Thoracic aorta (tissue), 2 donors: ENCODE data around the gene GPR155. TPM values are rescaled to one million over a fixed set of nuclear protein-coding genes. Genes with fewer than 3 reads are reported as not detected.

Source experiments
- ATAC-seq: fragments of 150-250 bp; one replicate; pipeline ENCODE4 v1.8.0; 2017; ENCODE audit warnings: low read depth; ENCODE audit not compliant: insufficient number of reproducible peaks, low FRiP score
- DNase-seq: peaks from one replicate; pipeline ENCODE4 v3.0.0-alpha.2; 2020; ENCODE audit warnings: low spot score
- H3K27ac ChIP-seq, 2 donors: fragments of 200-600 bp; sonication (generic); 1 replicate in 1 of 2; 2 replicates in 1 of 2; pipeline ENCODE4 v1.5.1; 2016; ENCODE audit warnings: mild to moderate bottlenecking in 2 of 2, moderate library complexity in 2 of 2
- H3K27me3 ChIP-seq: fragments of 200-600 bp; sonication (generic); replicated peaks from 2 replicates; pipeline ENCODE4 v1.6.0; 2016; ENCODE audit warnings: mild to moderate bottlenecking; ENCODE audit not compliant: insufficient read depth
- H3K36me3 ChIP-seq: fragments of 200-600 bp; sonication (generic); one replicate; pipeline ENCODE4 v1.5.1; 2016
- H3K4me1 ChIP-seq, 2 donors: fragments of 200-600 bp; sonication (generic); 1 replicate in 1 of 2; 2 replicates in 1 of 2; pipeline versions ENCODE4 v1.5.1 to v1.6.0; 2016; ENCODE audit warnings: low read depth in 2 of 2, mild to moderate bottlenecking in 1 of 2; ENCODE audit not compliant: control insufficient read depth in 1 of 2
- H3K4me3 ChIP-seq: fragments of 200-600 bp; sonication (generic); 2 replicates; pipeline ENCODE4 v1.5.1; 2016; ENCODE audit warnings: mild to moderate bottlenecking
- H3K9me3 ChIP-seq: fragments of 200-600 bp; sonication (generic); 2 replicates; pipeline ENCODE4 v1.5.1; 2016
- total RNA-seq, 2 donors: library from RNA; depleted of rRNA; stranded (reverse); fragments of >200 nt; gene quantifications; one replicate each; pipeline versions ENCODE4 v1.1.0 to v1.2.3, GENCODE V29; 2016
- TF ChIP-seq, protein P1 (sequence below): fragments of 200-600 bp; sonication (generic); IDR thresholded peaks from one replicate; pipeline ENCODE4 v1.5.1; 2019; ENCODE audit warnings: antibody characterized with exemption

Gene GPR155
- total RNA-seq, 2 donors from 2014 or later, result 6.6 to 6.8 TPM

DNA sequence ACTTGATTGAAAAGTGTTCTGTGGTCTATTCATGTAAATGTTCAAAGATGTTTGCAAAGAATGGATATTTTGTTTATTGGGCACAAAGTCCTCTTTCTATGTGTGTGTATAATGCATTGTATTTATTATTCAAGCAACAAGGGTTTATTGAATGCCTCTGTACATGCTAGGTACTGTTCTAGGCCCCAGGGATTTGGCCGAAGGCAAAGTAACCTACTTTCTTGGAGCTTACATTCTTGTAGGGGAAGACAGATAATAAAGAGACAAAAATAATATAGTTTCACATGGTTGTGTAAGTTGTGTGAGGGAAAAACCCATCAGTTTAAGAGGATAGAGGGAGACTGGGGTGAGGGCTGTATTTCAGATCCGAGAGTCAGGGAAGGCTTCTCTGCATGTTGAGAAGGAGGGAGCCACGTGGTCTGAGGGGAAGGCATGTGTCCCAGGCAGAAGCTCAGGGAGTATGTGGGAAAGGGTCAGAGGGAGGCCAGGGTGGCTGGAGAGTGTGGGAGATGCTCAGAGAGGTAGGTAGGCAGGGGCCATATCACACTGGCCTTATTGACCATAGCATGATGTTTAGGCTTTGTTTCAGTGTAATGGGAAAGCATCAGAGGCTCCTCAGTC, 40.4 kb upstream of the GPR155 start:
- Histone ChIP-seq H3K27ac (no peak overlapping the region), H3K4me1 (no peaks in the 10 kb centered on the region), H3K4me3 (no peak overlapping the region), H3K36me3 (no peaks in the 10 kb centered on the region), H3K27me3 (no peaks in the 10 kb centered on the region), H3K9me3 (no peaks in the 10 kb centered on the region)
- TF ChIP-seq, protein P1, sequence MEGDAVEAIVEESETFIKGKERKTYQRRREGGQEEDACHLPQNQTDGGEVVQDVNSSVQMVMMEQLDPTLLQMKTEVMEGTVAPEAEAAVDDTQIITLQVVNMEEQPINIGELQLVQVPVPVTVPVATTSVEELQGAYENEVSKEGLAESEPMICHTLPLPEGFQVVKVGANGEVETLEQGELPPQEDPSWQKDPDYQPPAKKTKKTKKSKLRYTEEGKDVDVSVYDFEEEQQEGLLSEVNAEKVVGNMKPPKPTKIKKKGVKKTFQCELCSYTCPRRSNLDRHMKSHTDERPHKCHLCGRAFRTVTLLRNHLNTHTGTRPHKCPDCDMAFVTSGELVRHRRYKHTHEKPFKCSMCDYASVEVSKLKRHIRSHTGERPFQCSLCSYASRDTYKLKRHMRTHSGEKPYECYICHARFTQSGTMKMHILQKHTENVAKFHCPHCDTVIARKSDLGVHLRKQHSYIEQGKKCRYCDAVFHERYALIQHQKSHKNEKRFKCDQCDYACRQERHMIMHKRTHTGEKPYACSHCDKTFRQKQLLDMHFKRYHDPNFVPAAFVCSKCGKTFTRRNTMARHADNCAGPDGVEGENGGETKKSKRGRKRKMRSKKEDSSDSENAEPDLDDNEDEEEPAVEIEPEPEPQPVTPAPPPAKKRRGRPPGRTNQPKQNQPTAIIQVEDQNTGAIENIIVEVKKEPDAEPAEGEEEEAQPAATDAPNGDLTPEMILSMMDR, result no peak
- ATAC-seq (no peak), DNase-seq (no peak)

DNA sequence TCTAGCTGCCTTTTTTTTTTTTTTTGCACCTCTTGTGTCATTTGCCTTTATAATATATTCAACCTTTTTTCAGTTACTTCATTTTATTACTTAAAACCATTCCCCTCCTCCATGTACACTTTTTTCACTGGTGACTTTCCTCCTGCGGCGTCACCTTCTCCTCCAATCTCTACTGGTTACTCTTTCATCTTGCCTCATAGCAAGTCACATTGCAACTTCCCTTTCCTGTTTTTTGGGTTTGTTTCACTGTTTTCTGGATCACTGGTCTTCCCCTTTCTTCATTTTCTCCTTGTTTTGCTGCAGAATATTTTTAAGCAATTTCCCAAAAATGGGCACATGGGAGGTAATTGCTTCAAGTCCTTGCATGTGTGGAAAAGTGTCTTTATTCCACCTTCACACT, 37.7 kb upstream of the GPR155 start:
- TF ChIP-seq, protein P1, result no peak
- DNase-seq, result no peak
- H3K4me3 ChIP-seq, result no peak overlapping the region
- ATAC-seq, result no peak
- no peak overlapping the region for H3K27ac ChIP-seq
- no peaks in the 10 kb centered on the region for H3K36me3 ChIP-seq
- H3K27me3 ChIP-seq, result no peaks in the 10 kb centered on the region
- H3K9me3 ChIP-seq, result no peaks in the 10 kb centered on the region
- H3K4me1 ChIP-seq, result no peaks in the 10 kb centered on the region

DNA sequence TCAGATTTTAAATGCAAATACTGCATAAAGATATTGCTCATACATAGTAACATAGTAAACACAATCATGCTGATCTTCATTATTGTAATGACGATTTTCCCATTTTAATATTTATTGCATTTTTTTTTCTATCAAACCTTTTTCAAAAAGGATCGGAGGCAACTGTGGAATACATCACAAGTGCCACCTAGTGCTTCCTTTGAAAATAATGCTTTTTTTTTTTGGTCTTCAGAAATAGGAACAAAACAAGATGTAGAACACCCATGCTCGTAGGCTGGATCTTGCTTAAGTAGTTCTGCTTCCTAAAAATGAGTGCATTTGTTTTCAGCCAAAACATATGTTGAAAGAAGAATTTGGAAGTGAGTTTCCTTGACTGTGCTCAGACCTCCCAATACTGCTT, 35.7 kb upstream of the GPR155 start:
- H3K36me3 ChIP-seq, result no peaks in the 10 kb centered on the region
- no peak for ATAC-seq
- no peaks in the 10 kb centered on the region for H3K4me1 ChIP-seq
- TF ChIP-seq, protein P1, result peak; percentile 15
- no peaks in the 10 kb centered on the region for H3K27me3 ChIP-seq
- DNase-seq, result no peak
- H3K27ac ChIP-seq, result no peak overlapping the region
- H3K9me3 ChIP-seq, result no peaks in the 10 kb centered on the region
- no peak overlapping the region for H3K4me3 ChIP-seq

DNA sequence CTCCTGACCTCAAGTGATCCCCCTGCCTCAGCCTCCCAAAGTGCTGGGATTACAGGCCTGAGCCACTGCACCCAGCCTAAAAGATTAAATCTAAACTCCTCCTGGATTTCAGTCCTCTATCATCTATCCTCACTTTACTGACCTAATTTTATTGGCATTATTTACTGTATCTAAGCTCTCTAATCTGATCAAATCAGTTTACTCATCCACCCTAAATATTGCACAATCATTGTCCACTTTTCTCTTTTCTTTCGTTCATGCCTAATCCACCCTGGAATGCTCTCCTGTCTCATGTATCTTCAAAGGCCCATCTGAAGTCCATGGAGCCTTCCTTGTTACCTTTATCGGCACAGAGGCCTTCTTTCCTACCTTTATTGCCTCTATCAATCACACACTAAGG, 31.6 kb upstream of the GPR155 start:
- Histone ChIP-seq H3K27ac (no peak overlapping the region), H3K36me3 (no peaks in the 10 kb centered on the region), H3K4me1 (no peaks in the 10 kb centered on the region), H3K9me3 (no peaks in the 10 kb centered on the region), H3K4me3 (no peak overlapping the region), H3K27me3 (no peaks in the 10 kb centered on the region)
- TF ChIP-seq, protein P1, result no peak
- ATAC-seq (no peak), DNase-seq (no peak)

DNA sequence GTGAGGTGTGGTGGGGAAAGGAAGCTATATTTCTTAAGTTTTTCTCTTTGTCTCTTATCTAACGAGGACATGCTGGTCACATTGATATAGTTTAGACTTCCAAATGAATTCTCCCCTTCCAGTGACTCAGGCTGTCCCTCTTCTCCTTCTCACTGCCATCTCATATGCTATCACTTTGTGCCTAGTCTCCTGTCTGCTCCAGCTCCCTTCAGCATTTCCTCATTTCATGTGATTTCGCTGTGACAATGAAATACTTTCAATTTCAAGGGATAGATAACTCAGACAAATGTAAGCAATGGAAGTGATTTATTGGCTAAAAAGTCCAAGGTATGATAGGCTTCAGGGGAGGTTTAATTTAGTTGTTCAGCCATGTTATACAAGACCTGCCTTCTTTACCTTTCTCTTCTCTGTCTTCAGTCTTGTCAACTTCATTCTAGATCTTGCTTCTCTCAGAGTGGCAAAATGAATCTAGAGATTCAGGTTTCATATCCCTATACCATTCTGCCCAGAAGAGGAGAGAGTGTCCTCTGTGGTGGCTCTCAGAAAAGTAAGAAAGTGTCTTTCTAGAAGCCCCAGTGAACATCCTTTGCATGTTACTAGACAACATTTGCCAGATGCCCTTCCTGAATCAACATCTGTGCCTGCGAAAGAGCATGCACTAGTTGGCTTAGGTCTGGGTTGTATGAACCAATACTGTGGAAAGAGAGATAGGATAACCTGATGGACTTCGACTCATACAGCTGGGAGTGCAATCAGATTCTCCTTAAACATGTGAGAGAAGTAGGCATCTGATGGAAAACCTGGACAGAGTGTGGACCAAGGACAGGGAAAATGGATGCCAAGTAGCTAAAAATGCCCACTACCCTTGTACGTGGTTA, 29.9 kb upstream of the GPR155 start:
- TF ChIP-seq, protein P1, result no peak
- Histone ChIP-seq H3K4me3 (no peak overlapping the region), H3K27me3 (no peaks in the 10 kb centered on the region), H3K9me3 (no peaks in the 10 kb centered on the region), H3K36me3 (no peaks in the 10 kb centered on the region), H3K4me1 (no peaks in the 10 kb centered on the region), H3K27ac (no peak overlapping the region)
- ATAC-seq, result no peak
- DNase-seq, result no peak
